Peyer's patch (tissue), 4 donors: Measurements from ENCODE around the gene ADNP2.
"Not testable (repeated sequence)": the region's sequence is repeated elsewhere in the genome, so short reads cannot be mapped to it uniquely, and the experiment has no call there.

Experiments
- CTCF ChIP-seq, 6 experiments: fragments of 450-650 bp in 4 of 6; fragments of 200-600 bp in 2 of 6; sonication (generic) in 1 of 6; IDR thresholded peaks; one replicate each; pipeline ENCODE4 v1.5.1; 2017 to 2019; ENCODE audit warnings: antibody characterized with exemption in 6 of 6, mild to moderate bottlenecking in 3 of 6, moderate library complexity in 1 of 6
- POLR2A ChIP-seq, 2 donors: fragments of 450-650 bp; IDR thresholded peaks; one replicate each; pipeline ENCODE4 v1.5.1; 2017; ENCODE audit warnings: antibody characterized with exemption in 2 of 2, mild to moderate bottlenecking in 2 of 2, moderate library complexity in 2 of 2

DNA sequence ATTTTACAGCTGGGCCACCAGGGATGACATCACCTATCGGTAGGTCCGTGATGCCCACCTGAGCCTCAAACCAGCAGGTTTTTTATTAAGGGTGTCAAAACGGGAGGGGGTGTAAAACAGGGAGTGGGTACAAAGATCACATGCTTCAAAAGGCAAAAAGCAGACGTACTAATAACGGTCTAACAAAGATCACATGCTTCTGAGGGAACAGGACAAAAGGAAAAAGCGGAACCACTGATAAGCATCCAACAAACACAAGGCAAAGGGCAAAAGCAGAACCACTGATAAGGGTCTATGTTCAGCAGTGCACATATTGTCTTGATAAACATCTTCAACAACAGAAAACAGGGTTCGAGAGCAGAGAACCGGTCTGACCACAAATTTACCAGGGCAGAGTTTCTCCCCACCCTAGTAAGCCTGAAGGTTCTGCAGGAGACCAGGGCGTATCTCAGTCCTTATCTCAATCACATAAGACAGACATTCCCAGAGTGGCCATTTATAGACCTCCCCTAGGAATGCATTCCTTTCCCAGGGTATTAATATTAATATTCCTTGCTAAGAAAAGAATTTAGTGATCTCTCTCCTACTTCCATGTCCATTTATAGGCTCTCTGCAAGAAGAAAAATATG lies 55.8 kb downstream of the ADNP2 start:
- not testable (repeated sequence) for TF ChIP-seq CTCF, POLR2A (IDR thresholded peaks at IDR 0.05)
